ENCODE results near the gene AKNAD1.
A peak's percentile ranks its signal among the peaks of the same experiment; 100 is the strongest.

Gene AKNAD1

GRCh38 chr1:108831225-108831624 lies 25.7 kb downstream of the AKNAD1 start:
- no peak for DNase-seq (ENCODE audit: low read depth)

GRCh38 chr1:108830119-108831008 lies 26.5 kb downstream of the AKNAD1 start:
- no peak for DNase-seq (ENCODE audit: low read depth)

GRCh38 chr1:108829498-108829916 lies 27.4 kb downstream of the AKNAD1 start:
- DNase-seq (ENCODE audit: low read depth), result no peak

GRCh38 chr1:108828074-108828961 lies 28.6 kb downstream of the AKNAD1 start:
- DNase-seq (ENCODE audit: low read depth), result peak; percentile 12

GRCh38 chr1:108826081-108826635 lies 30.7 kb downstream of the AKNAD1 start:
- no peak for DNase-seq (ENCODE audit: low read depth)

GRCh38 chr1:108824051-108824450 lies 32.8 kb downstream of the AKNAD1 start:
- no peak for DNase-seq (ENCODE audit: low read depth)

- DNase-seq (ENCODE audit: low read depth), result no peak
Observed at GRCh38 chr1:108823632-108824031, 33.3 kb downstream of the AKNAD1 start.

GRCh38 chr1:108819878-108820277 lies 37.0 kb downstream of the AKNAD1 start:
- DNase-seq (ENCODE audit: low read depth), result no peak

GRCh38 chr1:108817811-108818210 lies 39.1 kb downstream of the AKNAD1 start:
- DNase-seq (ENCODE audit: low read depth), result no peak

- no peak for DNase-seq (ENCODE audit: low read depth)
Observed at GRCh38 chr1:108817016-108817415, 39.9 kb downstream of the AKNAD1 start.

GRCh38 chr1:108816049-108816893 lies 40.6 kb downstream of the AKNAD1 start:
- DNase-seq (ENCODE audit: low read depth), result no peak

GRCh38 chr1:108815566-108815965 lies 41.3 kb downstream of the AKNAD1 start:
- DNase-seq (ENCODE audit: low read depth), result no peak

- DNase-seq (ENCODE audit: low read depth), result no peak
Observed at GRCh38 chr1:108814343-108815125, 42.4 kb downstream of the AKNAD1 start.

- DNase-seq (ENCODE audit: low read depth), result no peak
Observed at GRCh38 chr1:108813326-108813725, 43.6 kb downstream of the AKNAD1 start.

- DNase-seq (ENCODE audit: low read depth), result no peak
Observed at GRCh38 chr1:108811611-108812010, 45.3 kb downstream of the AKNAD1 start.

- DNase-seq (ENCODE audit: low read depth), result no peak
Observed at GRCh38 chr1:108808438-108808837, 48.5 kb downstream of the AKNAD1 start.

- DNase-seq (ENCODE audit: low read depth), result no peak
Observed at GRCh38 chr1:108803548-108803947, 53.3 kb downstream of the AKNAD1 start.

- DNase-seq (ENCODE audit: low read depth), result no peak
Observed at GRCh38 chr1:108801101-108801500, 55.8 kb downstream of the AKNAD1 start.

- DNase-seq (ENCODE audit: low read depth), result no peak
Observed at GRCh38 chr1:108799001-108799400, 57.9 kb downstream of the AKNAD1 start.

GRCh38 chr1:108792420-108792819 lies 64.5 kb downstream of the AKNAD1 start:
- DNase-seq (ENCODE audit: low read depth), result no peak

GRCh38 chr1:108791790-108792189 lies 65.1 kb downstream of the AKNAD1 start:
- DNase-seq (ENCODE audit: low read depth), result no peak
